Tibial artery (tissue), 4 donors: ENCODE results near the gene NLGN1.

Source experiments
- DNase-seq, 2 donors: peaks; one replicate each; pipeline ENCODE4 v3.0.0-alpha.2; 2019
- H3K27ac ChIP-seq, 2 donors: fragments of 200-600 bp; sonication (generic) in 1 of 2; 1 replicate in 1 of 2; 2 replicates in 1 of 2; pipeline ENCODE4 v1.5.1; 2018 to 2019; ENCODE audit warnings: mild to moderate bottlenecking in 1 of 2
- H3K27me3 ChIP-seq, 2 donors: fragments of 200-600 bp; sonication (generic) in 1 of 2; one replicate each; pipeline versions ENCODE4 v1.5.1 to v1.6.0; 2016 to 2019
- H3K36me3 ChIP-seq, 3 donors: fragments of 200-600 bp; sonication (generic) in 2 of 3; one replicate each; pipeline ENCODE4 v1.5.1; 2016 to 2019; ENCODE audit warnings: mild to moderate bottlenecking in 2 of 3
- H3K4me1 ChIP-seq, 4 donors: fragments of 200-600 bp; sonication (generic) in 2 of 4; 1 replicate in 3 of 4; 2 replicates in 1 of 4; pipeline ENCODE4 v1.5.1; 2016 to 2019
- H3K4me3 ChIP-seq, 2 donors: fragments of 200-600 bp; sonication (generic) in 1 of 2; 1 replicate in 1 of 2; 2 replicates in 1 of 2; pipeline ENCODE4 v1.5.1; 2018 to 2019; ENCODE audit warnings: mild to moderate bottlenecking in 2 of 2
- H3K9me3 ChIP-seq, 3 donors: fragments of 200-600 bp; sonication (generic) in 1 of 3; one replicate each; pipeline ENCODE4 v1.5.1; 2016 to 2019
- CTCF ChIP-seq, 2 experiments: fragments of 200-600 bp in 1 of 2; fragments of 450-650 bp in 1 of 2; IDR thresholded peaks; one replicate each; pipeline ENCODE4 v1.5.1; 2017 to 2019; ENCODE audit warnings: antibody characterized with exemption in 2 of 2, mild to moderate bottlenecking in 1 of 2, moderate library complexity in 1 of 2
- intact Hi-C: fragments of 100-400 bp; cut with DNase I; formaldehyde crosslinking; loops from one replicate; pipeline ENCODE4 v1.15.0; 2023; ENCODE audit warnings: low total_unique reads

NLGN1 gene

GRCh38 chr3:173467501-173467900, 70.0 kb downstream of the NLGN1 start:
- Histone ChIP-seq H3K36me3 (no peaks in the 10 kb centered on the region), H3K27ac (no peak overlapping the region), H3K4me3 (no peak overlapping the region), H3K9me3 (no peaks in the 10 kb centered on the region), H3K27me3 (no peaks in the 10 kb centered on the region), H3K4me1 (no peaks in the 10 kb centered on the region)
- intact Hi-C loops: no loop called here
- no peak for TF ChIP-seq CTCF (IDR thresholded peaks at IDR 0.05)
- DNase-seq: no peak

- TF ChIP-seq CTCF (IDR thresholded peaks at IDR 0.05): no peak
- Histone ChIP-seq H3K27me3 (no peaks in the 10 kb centered on the region), H3K4me1 (no peaks in the 10 kb centered on the region), H3K4me3 (no peak overlapping the region), H3K27ac (no peak overlapping the region), H3K36me3 (no peaks in the 10 kb centered on the region), H3K9me3 (no peaks in the 10 kb centered on the region)
- DNase-seq: no peak
- intact Hi-C loops: no loop called here
Measured at GRCh38 chr3:173473237-173473636, 75.7 kb downstream of the NLGN1 start.

- intact Hi-C loops: no loop called here
- TF ChIP-seq CTCF (IDR thresholded peaks at IDR 0.05): no peak
- no peaks in the 10 kb centered on the region for H3K36me3 ChIP-seq
- no peaks in the 10 kb centered on the region for H3K27me3 ChIP-seq
- no peaks in the 10 kb centered on the region for H3K4me1 ChIP-seq
- H3K4me3 ChIP-seq: no peak overlapping the region
- DNase-seq: no peak
- no peak overlapping the region for H3K27ac ChIP-seq
- no peaks in the 10 kb centered on the region for H3K9me3 ChIP-seq
Measured at GRCh38 chr3:173479301-173479700, 81.8 kb downstream of the NLGN1 start.

- Histone ChIP-seq H3K36me3 (no peaks in the 10 kb centered on the region), H3K27me3 (no peaks in the 10 kb centered on the region), H3K4me1 (peaks cover 0 to 9% (median 2%) of the 10 kb centered on the region in 4 donors), H3K27ac (no peak overlapping the region), H3K9me3 (no peaks in the 10 kb centered on the region), H3K4me3 (no peak overlapping the region)
- intact Hi-C loops: no loop called here
- no peak for DNase-seq
- no peak for TF ChIP-seq CTCF (IDR thresholded peaks at IDR 0.05)
Measured at GRCh38 chr3:173501931-173502489, 104.5 kb downstream of the NLGN1 start.

- Histone ChIP-seq H3K27ac (no peak overlapping the region), H3K4me3 (no peak overlapping the region), H3K9me3 (no peaks in the 10 kb centered on the region), H3K36me3 (no peaks in the 10 kb centered on the region), H3K4me1 (peaks cover 0 to 9% (median 2%) of the 10 kb centered on the region in 4 donors), H3K27me3 (no peaks in the 10 kb centered on the region)
- intact Hi-C loops: no loop called here
- no peak for TF ChIP-seq CTCF (IDR thresholded peaks at IDR 0.05)
- DNase-seq: no peak
Measured at GRCh38 chr3:173502983-173503568, 105.5 kb downstream of the NLGN1 start.
